Mesothelial cell of epicardium (in vitro differentiated cells): ENCODE results near the gene C16orf95. TPM values are rescaled to one million over a fixed set of nuclear protein-coding genes. Genes with fewer than 3 reads are reported as not detected.

Experiments
- DNase-seq, 2 experiments: peaks; one replicate each; pipeline ENCODE4 v3.0.0; 2021; ENCODE audit warnings: low spot score in 2 of 2; ENCODE audit not compliant: unreplicated experiment in 2 of 2
- H3K27ac Mint-ChIP-seq: 2 replicates; pipeline ENCODE4 v1.8.0; 2021; ENCODE audit warnings: mixed read lengths
- H3K27me3 Mint-ChIP-seq: 2 replicates; pipeline ENCODE4 v1.8.0; 2021; ENCODE audit warnings: low read depth, mixed read lengths
- H3K36me3 Mint-ChIP-seq: 2 replicates; pipeline ENCODE4 v1.8.0; 2021; ENCODE audit warnings: mixed read lengths
- H3K4me1 Mint-ChIP-seq: 2 replicates; pipeline ENCODE4 v1.8.0; 2021; ENCODE audit warnings: mixed read lengths
- H3K4me3 Mint-ChIP-seq: 2 replicates; pipeline ENCODE4 v1.8.0; 2021; ENCODE audit warnings: mild to moderate bottlenecking, moderate library complexity, mixed read lengths
- H3K9me3 Mint-ChIP-seq: 2 replicates; pipeline ENCODE4 v1.8.0; 2021; ENCODE audit warnings: mixed read lengths
- total RNA-seq: library from RNA; stranded (reverse); gene quantifications from 3 replicates; pipeline ENCODE4 v1.2.1, GENCODE V29; 2021
- TF ChIP-seq, protein P1 (sequence below): fragments of 200-600 bp; sonication (generic); IDR thresholded peaks from one replicate; pipeline ENCODE4 v1.5.0; 2021; ENCODE audit warnings: antibody characterized with exemption; ENCODE audit not compliant: unreplicated experiment

The C16orf95 gene
- total RNA-seq, 1 donor from 2014 or later: 4.6 TPM

GRCh38 chr16:87356491-87356853 is 39.3 kb upstream of the C16orf95 start:
- H3K27ac Mint-ChIP-seq: no peak overlapping the region
- no peak for DNase-seq
- H3K9me3 Mint-ChIP-seq: no peaks in the 10 kb centered on the region
- H3K36me3 Mint-ChIP-seq: peaks cover 29% of the 10 kb centered on the region
- no peaks in the 10 kb centered on the region for H3K4me1 Mint-ChIP-seq
- no peaks in the 10 kb centered on the region for H3K27me3 Mint-ChIP-seq
- TF ChIP-seq, protein P1, sequence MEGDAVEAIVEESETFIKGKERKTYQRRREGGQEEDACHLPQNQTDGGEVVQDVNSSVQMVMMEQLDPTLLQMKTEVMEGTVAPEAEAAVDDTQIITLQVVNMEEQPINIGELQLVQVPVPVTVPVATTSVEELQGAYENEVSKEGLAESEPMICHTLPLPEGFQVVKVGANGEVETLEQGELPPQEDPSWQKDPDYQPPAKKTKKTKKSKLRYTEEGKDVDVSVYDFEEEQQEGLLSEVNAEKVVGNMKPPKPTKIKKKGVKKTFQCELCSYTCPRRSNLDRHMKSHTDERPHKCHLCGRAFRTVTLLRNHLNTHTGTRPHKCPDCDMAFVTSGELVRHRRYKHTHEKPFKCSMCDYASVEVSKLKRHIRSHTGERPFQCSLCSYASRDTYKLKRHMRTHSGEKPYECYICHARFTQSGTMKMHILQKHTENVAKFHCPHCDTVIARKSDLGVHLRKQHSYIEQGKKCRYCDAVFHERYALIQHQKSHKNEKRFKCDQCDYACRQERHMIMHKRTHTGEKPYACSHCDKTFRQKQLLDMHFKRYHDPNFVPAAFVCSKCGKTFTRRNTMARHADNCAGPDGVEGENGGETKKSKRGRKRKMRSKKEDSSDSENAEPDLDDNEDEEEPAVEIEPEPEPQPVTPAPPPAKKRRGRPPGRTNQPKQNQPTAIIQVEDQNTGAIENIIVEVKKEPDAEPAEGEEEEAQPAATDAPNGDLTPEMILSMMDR: no peak
- H3K4me3 Mint-ChIP-seq: no peak overlapping the region

- Mint-ChIP-seq H3K9me3 (no peaks in the 10 kb centered on the region), H3K4me1 (no peaks in the 10 kb centered on the region), H3K27ac (no peak overlapping the region), H3K4me3 (no peak overlapping the region), H3K36me3 (peaks cover 15% of the 10 kb centered on the region), H3K27me3 (no peaks in the 10 kb centered on the region)
- TF ChIP-seq, protein P1: no peak
- DNase-seq: no peak
These were observed 36.4 kb upstream of the C16orf95 start for GRCh38 chr16:87353613-87354012.

GRCh38 chr16:87352818-87353217 is 35.6 kb upstream of the C16orf95 start:
- no peak overlapping the region for H3K27ac Mint-ChIP-seq
- H3K4me1 Mint-ChIP-seq: no peaks in the 10 kb centered on the region
- H3K36me3 Mint-ChIP-seq: peaks cover 11% of the 10 kb centered on the region
- no peaks in the 10 kb centered on the region for H3K9me3 Mint-ChIP-seq
- no peaks in the 10 kb centered on the region for H3K27me3 Mint-ChIP-seq
- TF ChIP-seq, protein P1: no peak
- no peak overlapping the region for H3K4me3 Mint-ChIP-seq
- DNase-seq: no peak

GRCh38 chr16:87351320-87351698 is 34.1 kb upstream of the C16orf95 start:
- Mint-ChIP-seq H3K4me1 (no peaks in the 10 kb centered on the region), H3K27ac (no peak overlapping the region), H3K36me3 (peaks cover 7% of the 10 kb centered on the region), H3K9me3 (no peaks in the 10 kb centered on the region), H3K4me3 (no peak overlapping the region), H3K27me3 (no peaks in the 10 kb centered on the region)
- no peak for DNase-seq
- TF ChIP-seq, protein P1: no peak

GRCh38 chr16:87350681-87351319 is 33.6 kb upstream of the C16orf95 start:
- H3K4me3 Mint-ChIP-seq: no peak overlapping the region
- H3K27me3 Mint-ChIP-seq: no peaks in the 10 kb centered on the region

More at GRCh38 chr16:87350681-87351319, 33.6 kb upstream of the C16orf95 start:
- no peaks in the 10 kb centered on the region for H3K9me3 Mint-ChIP-seq
- TF ChIP-seq, protein P1: no peak
- no peak for DNase-seq
- H3K4me1 Mint-ChIP-seq: no peaks in the 10 kb centered on the region
- peaks cover 6% of the 10 kb centered on the region for H3K36me3 Mint-ChIP-seq
- no peak overlapping the region for H3K27ac Mint-ChIP-seq
